GM12874 (cell line): ENCODE results near the gene BMPR2.

ENCODE experiments used
- CTCF ChIP-seq: IDR thresholded peaks from 2 replicates; pipeline ENCODE4 v1.5.1; 2011; ENCODE audit warnings: low read depth, mild to moderate bottlenecking, control low read depth, low read length, moderate library complexity; ENCODE audit not compliant: insufficient read depth

BMPR2 gene

GRCh38 chr2:202610380-202610779 is 234.3 kb downstream of the BMPR2 start:
- TF ChIP-seq CTCF: no peak

GRCh38 chr2:202612145-202612544 is 236.0 kb downstream of the BMPR2 start:
- TF ChIP-seq CTCF: no peak

GRCh38 chr2:202613479-202613878 is 237.4 kb downstream of the BMPR2 start:
- no peak for TF ChIP-seq CTCF
